ENCODE results near the gene SERPINA10. TPM values are rescaled to one million over a fixed set of nuclear protein-coding genes. Genes with fewer than 3 reads are reported as not detected.

Gene SERPINA10
- polyA plus RNA-seq, 1 of the 3 experiments (the other 2 are of a cell fraction): not detected

DNA sequence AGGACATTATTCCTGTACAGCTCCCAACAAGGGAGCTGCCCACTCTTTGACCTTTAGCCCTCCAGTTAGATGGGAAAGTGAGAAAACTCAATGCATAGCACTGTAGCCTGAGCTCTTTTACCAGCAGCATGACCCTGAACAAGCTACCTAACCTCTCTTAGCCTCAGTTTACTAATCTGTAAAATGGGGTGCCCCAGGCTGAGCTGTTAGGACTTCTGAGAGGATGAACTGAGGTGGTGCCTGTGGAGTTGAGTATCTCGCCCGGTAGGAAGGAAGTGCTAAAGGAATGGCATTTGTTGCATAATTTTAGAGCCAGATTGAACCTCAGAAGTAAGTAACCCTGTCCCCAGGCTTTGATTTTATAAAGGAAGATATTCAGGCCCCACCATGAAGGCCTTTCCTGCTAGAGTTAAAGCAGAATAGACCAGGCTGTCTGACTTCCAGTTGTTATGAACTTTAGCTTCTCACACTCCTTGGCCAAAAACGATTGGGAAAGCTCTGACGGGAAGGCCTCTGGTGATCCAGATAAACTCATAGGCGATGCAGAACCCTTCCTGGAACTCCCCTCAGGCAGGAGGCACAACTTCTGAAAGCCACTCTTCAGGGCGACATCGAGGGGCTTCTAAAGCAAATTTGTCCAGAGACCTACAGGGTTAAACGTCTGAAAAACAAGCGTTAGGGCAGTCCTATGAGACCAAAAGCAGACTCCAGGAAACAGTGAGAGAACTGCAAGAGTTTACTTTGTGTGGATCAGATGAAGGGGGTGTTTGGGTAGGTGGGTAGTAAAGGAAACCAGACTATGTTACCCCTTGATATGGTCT, 2.5 kb upstream of the SERPINA10 start (continued):
- TF ChIP-seq, protein P1, sequence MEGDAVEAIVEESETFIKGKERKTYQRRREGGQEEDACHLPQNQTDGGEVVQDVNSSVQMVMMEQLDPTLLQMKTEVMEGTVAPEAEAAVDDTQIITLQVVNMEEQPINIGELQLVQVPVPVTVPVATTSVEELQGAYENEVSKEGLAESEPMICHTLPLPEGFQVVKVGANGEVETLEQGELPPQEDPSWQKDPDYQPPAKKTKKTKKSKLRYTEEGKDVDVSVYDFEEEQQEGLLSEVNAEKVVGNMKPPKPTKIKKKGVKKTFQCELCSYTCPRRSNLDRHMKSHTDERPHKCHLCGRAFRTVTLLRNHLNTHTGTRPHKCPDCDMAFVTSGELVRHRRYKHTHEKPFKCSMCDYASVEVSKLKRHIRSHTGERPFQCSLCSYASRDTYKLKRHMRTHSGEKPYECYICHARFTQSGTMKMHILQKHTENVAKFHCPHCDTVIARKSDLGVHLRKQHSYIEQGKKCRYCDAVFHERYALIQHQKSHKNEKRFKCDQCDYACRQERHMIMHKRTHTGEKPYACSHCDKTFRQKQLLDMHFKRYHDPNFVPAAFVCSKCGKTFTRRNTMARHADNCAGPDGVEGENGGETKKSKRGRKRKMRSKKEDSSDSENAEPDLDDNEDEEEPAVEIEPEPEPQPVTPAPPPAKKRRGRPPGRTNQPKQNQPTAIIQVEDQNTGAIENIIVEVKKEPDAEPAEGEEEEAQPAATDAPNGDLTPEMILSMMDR (IDR thresholded peaks at IDR 0.05): no peak

GRCh38 chr14:94293578-94293924, 483 bp upstream of the SERPINA10 start:
- Histone ChIP-seq H3K27me3 (ENCODE audit: insufficient read depth) (no peaks in the 10 kb centered on the region), H3K9me2 (no peaks in the 10 kb centered on the region), H3K4me2 (no peak overlapping the region), H3K4me1 (ENCODE audit: control insufficient read depth in 1 of 2, insufficient read depth in 2 of 2, low read depth in 1 of 2, low read length in 1 of 2) (no peaks in the 10 kb centered on the region), H4K20me1 (ENCODE audit: insufficient read depth) (no peaks in the 10 kb centered on the region), H3K9me3 (no peaks in the 10 kb centered on the region), H3K36me3 (replicated peaks in 1 of 2; ENCODE audit: control insufficient read depth in 1 of 2, insufficient read depth in 2 of 2, low read length in 1 of 2) (no peaks in the 10 kb centered on the region), H3K4me3 (ENCODE audit: low read depth in 2 of 2, low read length in 1 of 2) (no peak overlapping the region), H3K79me2 (ENCODE audit: insufficient read depth) (no peaks in the 10 kb centered on the region), H3K27ac (ENCODE audit: low read depth in 2 of 2, low read length in 1 of 2) (no peak overlapping the region), H3K9ac (no peak overlapping the region), H3F3A (replicated peaks; ENCODE audit: insufficient read depth) (no peaks in the 10 kb centered on the region), H2AFZ (ENCODE audit: low read depth) (no peak overlapping the region)
- ChIA-PET CTCF (no interaction called here), POLR2A (no interaction called here)
- 30% methylated on average over 3 of the region's 3 CpGs for WGBS (ENCODE audit: low lambda C conversion rate)
- DNase-seq: no peak
- TF ChIP-seq TAF1 (IDR thresholded peaks at IDR 0.05; ENCODE audit: borderline replicate concordance, low read depth, low read length): no peak
- TF ChIP-seq EP300 (IDR thresholded peaks at IDR 0.05; ENCODE audit: borderline replicate concordance in 1 of 2, low read depth in 1 of 2, low read length in 1 of 2): no peak
- no peak for TF ChIP-seq CHD2 (IDR thresholded peaks at IDR 0.05; ENCODE audit: low read length, partially characterized antibody)
- TF ChIP-seq GATA2 (CRISPR knock-in tag; IDR thresholded peaks at IDR 0.05): no peak
- no peak for TF ChIP-seq REST (IDR thresholded peaks at IDR 0.05; ENCODE audit: low read depth, low read length)
- no peak for TF ChIP-seq JUND (IDR thresholded peaks at IDR 0.05)
- no peak for TF ChIP-seq PBX3 (IDR thresholded peaks at IDR 0.05)
- no peak for TF ChIP-seq ELF1 (IDR thresholded peaks at IDR 0.05)
- TF ChIP-seq TCF12 (IDR thresholded peaks at IDR 0.05): no peak
- no peak for TF ChIP-seq MAX (IDR thresholded peaks at IDR 0.05; ENCODE audit: low read depth)
- TF ChIP-seq EZH2phosphoT487 (IDR thresholded peaks at IDR 0.05; ENCODE audit: borderline replicate concordance, low read depth): no peak
- TF ChIP-seq RCOR1 (IDR thresholded peaks at IDR 0.05; ENCODE audit: low read length): no peak
- no peak for TF ChIP-seq YY1 (IDR thresholded peaks at IDR 0.05; ENCODE audit: low read depth)
- TF ChIP-seq FOXJ3 (CRISPR knock-in tag; IDR thresholded peaks at IDR 0.05): no peak
- TF ChIP-seq RFX5 (IDR thresholded peaks at IDR 0.05; ENCODE audit: low read length): no peak
- TF ChIP-seq, protein P1 (IDR thresholded peaks at IDR 0.05): no peak
- no peak for TF ChIP-seq GABPA (IDR thresholded peaks at IDR 0.05; ENCODE audit: low read depth)
- no peak for TF ChIP-seq RAD21 (IDR thresholded peaks at IDR 0.05; ENCODE audit: low read length)
- TF ChIP-seq, protein P2, sequence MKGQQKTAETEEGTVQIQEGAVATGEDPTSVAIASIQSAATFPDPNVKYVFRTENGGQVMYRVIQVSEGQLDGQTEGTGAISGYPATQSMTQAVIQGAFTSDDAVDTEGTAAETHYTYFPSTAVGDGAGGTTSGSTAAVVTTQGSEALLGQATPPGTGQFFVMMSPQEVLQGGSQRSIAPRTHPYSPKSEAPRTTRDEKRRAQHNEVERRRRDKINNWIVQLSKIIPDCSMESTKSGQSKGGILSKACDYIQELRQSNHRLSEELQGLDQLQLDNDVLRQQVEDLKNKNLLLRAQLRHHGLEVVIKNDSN (IDR thresholded peaks at IDR 0.05; ENCODE audit: borderline replicate concordance, low read depth): no peak

All from SK-N-SH (cell line).